Measurements from ENCODE around the gene SEMA3D. TPM values are rescaled to one million over a fixed set of nuclear protein-coding genes. Genes with fewer than 3 reads are reported as not detected.

The SEMA3D gene
- total RNA-seq, 2 experiments from 2014 or later: not detected

GRCh38 chr7:85021101-85021704, 165.7 kb downstream of the SEMA3D start:
- ChIA-PET CTCF (interaction anchor here (2.3 kb wide), 1 partner anchor 1085 kb away, joined by 5 read pairs; no protein-coding TSS in a partner anchor), POLR2A (no interaction called here)
- Mint-ChIP-seq H3K27ac (no peak overlapping the region), H3K9me3 (no peaks in the 10 kb centered on the region), H3K4me3 (no peak overlapping the region), H3K27me3 (no peaks in the 10 kb centered on the region), H3K4me1 (no peaks in the 10 kb centered on the region), H3K36me3 (ENCODE audit: low read depth) (no peaks in the 10 kb centered on the region)
- DNase-seq: no peak

- ChIA-PET POLR2A (no interaction called here), CTCF (no interaction called here)
- no peaks in the 10 kb centered on the region for H3K27me3 Mint-ChIP-seq
- H3K36me3 Mint-ChIP-seq (ENCODE audit: low read depth): no peaks in the 10 kb centered on the region
- DNase-seq: no peak
- no peaks in the 10 kb centered on the region for H3K9me3 Mint-ChIP-seq
- no peak overlapping the region for H3K27ac Mint-ChIP-seq
- no peaks in the 10 kb centered on the region for H3K4me1 Mint-ChIP-seq
- H3K4me3 Mint-ChIP-seq: no peak overlapping the region
Measured at GRCh38 chr7:85019778-85020177, 167.1 kb downstream of the SEMA3D start.

- POLR2A ChIA-PET: no interaction called here
- CTCF ChIA-PET: no interaction called here
- Mint-ChIP-seq H3K4me1 (no peaks in the 10 kb centered on the region), H3K36me3 (ENCODE audit: low read depth) (no peaks in the 10 kb centered on the region), H3K9me3 (no peaks in the 10 kb centered on the region), H3K27me3 (no peaks in the 10 kb centered on the region), H3K4me3 (no peak overlapping the region), H3K27ac (no peak overlapping the region)
- no peak for DNase-seq
Measured at GRCh38 chr7:85019176-85019575, 167.7 kb downstream of the SEMA3D start.

GRCh38 chr7:85018498-85018897, 168.4 kb downstream of the SEMA3D start:
- Mint-ChIP-seq H3K27me3 (no peaks in the 10 kb centered on the region), H3K4me1 (no peaks in the 10 kb centered on the region), H3K36me3 (ENCODE audit: low read depth) (no peaks in the 10 kb centered on the region), H3K4me3 (no peak overlapping the region), H3K27ac (no peak overlapping the region), H3K9me3 (no peaks in the 10 kb centered on the region)
- ChIA-PET POLR2A (no interaction called here), CTCF (no interaction called here)
- no peak for DNase-seq

DNA sequence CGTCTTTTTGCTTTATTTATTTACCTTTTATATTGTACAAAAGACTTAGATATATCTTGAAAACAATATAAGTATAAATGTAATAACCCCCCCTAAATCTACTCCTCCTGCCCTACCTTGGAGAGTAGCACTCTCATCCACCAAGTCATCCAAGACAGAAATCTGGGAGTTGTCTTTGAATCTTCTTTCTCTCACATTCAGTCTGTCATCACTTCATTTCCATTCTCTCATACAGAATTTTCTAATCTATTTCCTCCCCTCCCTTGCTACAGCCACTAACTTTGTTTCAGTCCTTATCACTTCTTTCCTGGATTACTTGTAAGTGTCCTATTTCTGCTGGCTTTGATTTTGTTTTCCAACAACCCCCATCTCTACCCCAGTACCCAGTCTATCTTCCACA, 170.6 kb downstream of the SEMA3D start:
- POLR2A ChIA-PET: no interaction called here
- Mint-ChIP-seq H3K9me3 (no peaks in the 10 kb centered on the region), H3K36me3 (ENCODE audit: low read depth) (no peaks in the 10 kb centered on the region), H3K27ac (no peak overlapping the region), H3K4me1 (no peaks in the 10 kb centered on the region), H3K27me3 (no peaks in the 10 kb centered on the region), H3K4me3 (no peak overlapping the region)
- CTCF ChIA-PET: no interaction called here
- DNase-seq: no peak

DNA sequence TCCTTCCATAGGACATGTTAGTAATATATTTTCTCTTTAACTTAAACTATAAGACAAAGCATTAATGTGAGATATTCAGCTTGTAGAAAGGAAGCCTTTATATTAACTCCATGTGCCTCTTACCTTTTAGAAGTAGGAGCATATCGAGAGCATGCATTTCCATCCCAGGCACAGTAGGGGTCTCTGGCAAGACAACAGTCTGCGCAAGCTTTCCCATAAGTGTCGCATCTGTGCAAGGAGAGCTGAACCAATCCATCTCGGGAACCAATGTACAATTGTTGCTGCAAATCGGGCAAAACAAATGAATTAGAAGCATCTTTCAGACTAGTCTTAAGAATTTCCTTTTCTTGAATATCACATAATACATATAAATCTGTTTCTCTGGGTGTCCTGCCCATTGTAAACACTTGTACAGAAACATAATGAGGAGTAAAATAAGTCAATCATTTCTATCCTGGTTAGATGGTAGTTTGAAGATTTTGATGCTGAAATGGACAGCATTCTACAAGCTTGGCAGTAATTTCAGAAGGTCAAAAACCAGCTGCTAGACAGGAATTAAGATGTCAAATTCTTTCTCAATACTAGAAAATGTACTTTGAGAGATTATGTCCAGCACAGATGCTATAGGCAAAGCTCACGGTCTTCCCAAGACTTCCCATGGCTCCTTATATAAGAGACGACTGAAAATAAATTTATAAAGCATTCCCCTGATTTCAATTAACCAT, 171.8 kb downstream of the SEMA3D start:
- Mint-ChIP-seq H3K4me3 (no peak overlapping the region), H3K27ac (no peak overlapping the region), H3K36me3 (ENCODE audit: low read depth) (no peaks in the 10 kb centered on the region), H3K27me3 (no peaks in the 10 kb centered on the region), H3K4me1 (no peaks in the 10 kb centered on the region), H3K9me3 (no peaks in the 10 kb centered on the region)
- POLR2A ChIA-PET: no interaction called here
- CTCF ChIA-PET: no interaction called here
- DNase-seq: no peak

- CTCF ChIA-PET: no interaction called here
- no peaks in the 10 kb centered on the region for H3K9me3 Mint-ChIP-seq
- no peak for DNase-seq
- no peaks in the 10 kb centered on the region for H3K36me3 Mint-ChIP-seq (ENCODE audit: low read depth)
- no peaks in the 10 kb centered on the region for H3K4me1 Mint-ChIP-seq
- no peak overlapping the region for H3K4me3 Mint-ChIP-seq
- POLR2A ChIA-PET: no interaction called here
- H3K27ac Mint-ChIP-seq: no peak overlapping the region
- H3K27me3 Mint-ChIP-seq: no peaks in the 10 kb centered on the region
Measured at GRCh38 chr7:85011127-85011526, 175.7 kb downstream of the SEMA3D start.

- H3K36me3 Mint-ChIP-seq (ENCODE audit: low read depth): no peaks in the 10 kb centered on the region
- CTCF ChIA-PET: no interaction called here
Measured at GRCh38 chr7:85010306-85010705, 176.6 kb downstream of the SEMA3D start.

DNA sequence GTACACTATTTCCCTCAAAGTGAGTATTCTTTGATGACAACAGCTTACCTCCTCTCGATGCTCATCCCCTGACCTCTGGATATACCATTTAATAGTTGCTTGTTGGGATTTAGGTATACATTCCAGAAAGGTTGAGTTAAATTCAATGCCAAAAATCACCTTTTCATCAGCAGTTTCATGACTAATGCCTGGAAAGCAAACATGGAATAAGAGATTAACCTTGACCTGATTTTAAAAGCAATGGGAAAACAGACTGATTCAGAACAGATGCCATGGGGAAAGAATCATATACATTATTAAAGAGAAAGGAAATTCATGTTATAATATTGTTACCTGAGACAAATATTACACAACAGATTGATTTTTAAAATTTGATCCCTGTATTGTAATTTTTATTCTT, 180.1 kb downstream of the SEMA3D start:
- H3K9me3 Mint-ChIP-seq: no peaks in the 10 kb centered on the region
- no peak overlapping the region for H3K27ac Mint-ChIP-seq
- H3K27me3 Mint-ChIP-seq: no peaks in the 10 kb centered on the region
- H3K4me1 Mint-ChIP-seq: no peaks in the 10 kb centered on the region
- POLR2A ChIA-PET: no interaction called here
- DNase-seq: no peak
- H3K4me3 Mint-ChIP-seq: no peak overlapping the region
- CTCF ChIA-PET: no interaction called here
- H3K36me3 Mint-ChIP-seq (ENCODE audit: low read depth): no peaks in the 10 kb centered on the region

More at GRCh38 chr7:85010306-85010705, 176.6 kb downstream of the SEMA3D start:
- no peak for DNase-seq
- no peak overlapping the region for H3K4me3 Mint-ChIP-seq
- POLR2A ChIA-PET: no interaction called here
- H3K4me1 Mint-ChIP-seq: no peaks in the 10 kb centered on the region
- H3K27me3 Mint-ChIP-seq: no peaks in the 10 kb centered on the region
- H3K9me3 Mint-ChIP-seq: no peaks in the 10 kb centered on the region
- H3K27ac Mint-ChIP-seq: no peak overlapping the region

- H3K4me3 Mint-ChIP-seq: no peak overlapping the region
- POLR2A ChIA-PET: no interaction called here
- no peaks in the 10 kb centered on the region for H3K9me3 Mint-ChIP-seq
- H3K27me3 Mint-ChIP-seq: no peaks in the 10 kb centered on the region
- no peaks in the 10 kb centered on the region for H3K4me1 Mint-ChIP-seq
- CTCF ChIA-PET: no interaction called here
- no peak for DNase-seq
- no peaks in the 10 kb centered on the region for H3K36me3 Mint-ChIP-seq (ENCODE audit: low read depth)
- no peak overlapping the region for H3K27ac Mint-ChIP-seq
Measured at GRCh38 chr7:85004402-85004801, 182.5 kb downstream of the SEMA3D start.

GRCh38 chr7:85001495-85002345, 185.1 kb downstream of the SEMA3D start:
- CTCF ChIA-PET: no interaction called here
- H3K36me3 Mint-ChIP-seq (ENCODE audit: low read depth): no peaks in the 10 kb centered on the region
- H3K27ac Mint-ChIP-seq: no peak overlapping the region
- H3K4me1 Mint-ChIP-seq: peaks cover 6% of the 10 kb centered on the region
- DNase-seq: no peak
- no peak overlapping the region for H3K4me3 Mint-ChIP-seq
- POLR2A ChIA-PET: no interaction called here
- no peaks in the 10 kb centered on the region for H3K27me3 Mint-ChIP-seq
- H3K9me3 Mint-ChIP-seq: no peaks in the 10 kb centered on the region

DNA sequence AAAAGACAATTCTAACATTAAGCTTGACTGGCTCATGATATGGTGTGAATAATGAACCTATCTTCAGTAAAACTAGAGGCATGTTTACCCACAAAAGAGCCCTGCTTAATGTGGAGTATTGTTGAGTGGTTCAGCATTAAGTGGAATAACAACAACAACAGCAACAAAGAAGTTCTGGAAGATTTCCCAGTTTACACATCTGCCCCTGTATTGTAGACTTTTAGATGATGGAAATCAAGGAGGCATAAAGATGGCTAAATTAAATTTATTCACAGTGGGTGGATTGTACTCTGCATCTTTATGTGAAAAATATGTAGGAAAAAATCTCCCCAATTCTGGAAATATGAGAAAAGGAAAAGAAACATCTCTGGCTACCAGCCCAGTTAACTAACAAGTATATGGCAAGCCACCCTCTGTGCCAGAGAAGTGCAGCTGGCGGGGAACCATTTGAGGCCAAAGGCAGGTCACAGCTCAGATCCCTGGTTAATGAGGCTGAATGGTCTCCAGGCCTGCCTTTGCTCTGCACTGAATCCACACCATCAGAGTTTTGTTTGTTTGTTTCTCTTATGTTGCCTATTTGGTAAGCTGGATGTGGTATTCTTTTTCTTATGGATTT, 186.0 kb downstream of the SEMA3D start:
- Mint-ChIP-seq H3K36me3 (ENCODE audit: low read depth) (no peaks in the 10 kb centered on the region), H3K27ac (no peak overlapping the region)

GRCh38 chr7:84999450-84999849, 187.4 kb downstream of the SEMA3D start:
- H3K4me1 Mint-ChIP-seq: peaks cover 6% of the 10 kb centered on the region
- no peak overlapping the region for H3K4me3 Mint-ChIP-seq
- CTCF ChIA-PET: no interaction called here
- H3K9me3 Mint-ChIP-seq: no peaks in the 10 kb centered on the region
- no peaks in the 10 kb centered on the region for H3K36me3 Mint-ChIP-seq (ENCODE audit: low read depth)
- no peak for DNase-seq
- H3K27me3 Mint-ChIP-seq: no peaks in the 10 kb centered on the region
- no peak overlapping the region for H3K27ac Mint-ChIP-seq
- POLR2A ChIA-PET: no interaction called here

More for the DNA sequence above, 186.0 kb downstream of the SEMA3D start:
- H3K27me3 Mint-ChIP-seq: no peaks in the 10 kb centered on the region
- no peak overlapping the region for H3K4me3 Mint-ChIP-seq
- POLR2A ChIA-PET: no interaction called here
- no peaks in the 10 kb centered on the region for H3K9me3 Mint-ChIP-seq
- DNase-seq: no peak
- peaks cover 6% of the 10 kb centered on the region for H3K4me1 Mint-ChIP-seq
- CTCF ChIA-PET: no interaction called here
